Measurements from ENCODE around the gene LYRM4.

Gene LYRM4

GRCh38 chr6:5151360-5151954, 109.3 kb downstream of the LYRM4 start:
- Histone ChIP-seq H3K27me3 (ENCODE audit: insufficient read depth, poor library complexity, severe bottlenecking) (no peaks in the 10 kb centered on the region), H3K27ac (replicated peaks) (no peak overlapping the region), H3K4me3 (replicated peaks; ENCODE audit: insufficient read depth, low read length) (no peak overlapping the region)
- no peak for DNase-seq (ENCODE audit: low read depth in 1 of 2, low spot score in 1 of 2)
- no peak for TF ChIP-seq REST (IDR thresholded peaks at IDR 0.05; ENCODE audit: insufficient replicate concordance, low read depth)
- TF ChIP-seq CTCF (IDR thresholded peaks at IDR 0.05; ENCODE audit: insufficient read depth, low read length): no peak
- no peak for TF ChIP-seq GABPA (IDR thresholded peaks at IDR 0.05; ENCODE audit: low read depth)
- TF ChIP-seq POLR2AphosphoS5 (IDR thresholded peaks at IDR 0.05; ENCODE audit: low read depth): no peak
- no peak for TF ChIP-seq SPI1 (IDR thresholded peaks at IDR 0.05; ENCODE audit: borderline replicate concordance, low read depth)

GRCh38 chr6:5150551-5151075, 110.1 kb downstream of the LYRM4 start:
- H3K27ac ChIP-seq (replicated peaks): no peak overlapping the region
- DNase-seq (ENCODE audit: low read depth in 1 of 2, low spot score in 1 of 2): no peak

More at GRCh38 chr6:5150551-5151075, 110.1 kb downstream of the LYRM4 start:
- H3K4me3 ChIP-seq (replicated peaks; ENCODE audit: insufficient read depth, low read length): no peak overlapping the region
- TF ChIP-seq GABPA (IDR thresholded peaks at IDR 0.05; ENCODE audit: low read depth) (no peak), SPI1 (IDR thresholded peaks at IDR 0.05; ENCODE audit: borderline replicate concordance, low read depth) (no peak), REST (IDR thresholded peaks at IDR 0.05; ENCODE audit: insufficient replicate concordance, low read depth) (no peak), CTCF (IDR thresholded peaks at IDR 0.05; ENCODE audit: insufficient read depth, low read length) (no peak), POLR2AphosphoS5 (IDR thresholded peaks at IDR 0.05; ENCODE audit: low read depth) (no peak)
- H3K27me3 ChIP-seq (ENCODE audit: insufficient read depth, poor library complexity, severe bottlenecking): no peaks in the 10 kb centered on the region
